ENCODE results near the gene PLA2G12B.
"Not testable (repeated sequence)": the region's sequence is repeated elsewhere in the genome, so short reads cannot be mapped to it uniquely, and the experiment has no call there.

PLA2G12B gene

GRCh38 chr10:72913287-72913686 lies 41.3 kb downstream of the PLA2G12B start:
- H3K9me3 ChIP-seq (ENCODE audit: control insufficient read depth, insufficient read depth, low read depth, low read length), result no peaks in the 10 kb centered on the region
- no peak overlapping the region for H3K4me3 ChIP-seq (ENCODE audit: low read depth, low read length)
- H3K27ac ChIP-seq (ENCODE audit: low read depth, low read length), result no peak overlapping the region
- H3K27me3 ChIP-seq (ENCODE audit: control insufficient read depth, insufficient read depth, low read length), result no peaks in the 10 kb centered on the region
- H3K36me3 ChIP-seq (ENCODE audit: control insufficient read depth, insufficient read depth, low read length), result no peaks in the 10 kb centered on the region
- peaks cover 8% of the 10 kb centered on the region for H3K4me1 ChIP-seq (ENCODE audit: control insufficient read depth, insufficient read depth, low read length)
- no peak overlapping the region for H3K9ac ChIP-seq (ENCODE audit: low read length)

GRCh38 chr10:72912736-72913135 lies 41.9 kb downstream of the PLA2G12B start:
- H3K4me1 ChIP-seq (ENCODE audit: control insufficient read depth, insufficient read depth, low read length), result peaks cover 8% of the 10 kb centered on the region
- H3K36me3 ChIP-seq (ENCODE audit: control insufficient read depth, insufficient read depth, low read length), result no peaks in the 10 kb centered on the region
- H3K27ac ChIP-seq (ENCODE audit: low read depth, low read length), result no peak overlapping the region
- no peaks in the 10 kb centered on the region for H3K27me3 ChIP-seq (ENCODE audit: control insufficient read depth, insufficient read depth, low read length)
- no peaks in the 10 kb centered on the region for H3K9me3 ChIP-seq (ENCODE audit: control insufficient read depth, insufficient read depth, low read depth, low read length)
- H3K4me3 ChIP-seq (ENCODE audit: low read depth, low read length), result no peak overlapping the region
- no peak overlapping the region for H3K9ac ChIP-seq (ENCODE audit: low read length)

GRCh38 chr10:72911758-72912157 lies 42.8 kb downstream of the PLA2G12B start:
- Histone ChIP-seq H3K27ac (ENCODE audit: low read depth, low read length) (no peak overlapping the region), H3K36me3 (ENCODE audit: control insufficient read depth, insufficient read depth, low read length) (no peaks in the 10 kb centered on the region), H3K9me3 (ENCODE audit: control insufficient read depth, insufficient read depth, low read depth, low read length) (no peaks in the 10 kb centered on the region), H3K4me1 (ENCODE audit: control insufficient read depth, insufficient read depth, low read length) (peaks cover 8% of the 10 kb centered on the region), H3K27me3 (ENCODE audit: control insufficient read depth, insufficient read depth, low read length) (no peaks in the 10 kb centered on the region), H3K4me3 (ENCODE audit: low read depth, low read length) (no peak overlapping the region), H3K9ac (ENCODE audit: low read length) (no peak overlapping the region)

- H3K9me3 ChIP-seq (ENCODE audit: control insufficient read depth, insufficient read depth, low read depth, low read length), result no peaks in the 10 kb centered on the region
- no peak overlapping the region for H3K9ac ChIP-seq (ENCODE audit: low read length)
- no peaks in the 10 kb centered on the region for H3K27me3 ChIP-seq (ENCODE audit: control insufficient read depth, insufficient read depth, low read length)
- no peak overlapping the region for H3K27ac ChIP-seq (ENCODE audit: low read depth, low read length)
- no peak overlapping the region for H3K4me3 ChIP-seq (ENCODE audit: low read depth, low read length)
- H3K36me3 ChIP-seq (ENCODE audit: control insufficient read depth, insufficient read depth, low read length), result no peaks in the 10 kb centered on the region
- peaks cover 8% of the 10 kb centered on the region for H3K4me1 ChIP-seq (ENCODE audit: control insufficient read depth, insufficient read depth, low read length)
Observed at GRCh38 chr10:72910705-72911104, 43.9 kb downstream of the PLA2G12B start.

- no peaks in the 10 kb centered on the region for H3K4me1 ChIP-seq (ENCODE audit: control insufficient read depth, insufficient read depth, low read length)
- no peaks in the 10 kb centered on the region for H3K36me3 ChIP-seq (ENCODE audit: control insufficient read depth, insufficient read depth, low read length)
Observed at GRCh38 chr10:72906446-72906845, 48.2 kb downstream of the PLA2G12B start.

GRCh38 chr10:72904806-72905205 lies 49.8 kb downstream of the PLA2G12B start:
- H3K9me3 ChIP-seq (ENCODE audit: control insufficient read depth, insufficient read depth, low read depth, low read length), result peaks cover 8% of the 10 kb centered on the region
- H3K27ac ChIP-seq (ENCODE audit: low read depth, low read length), result no peak overlapping the region
- H3K27me3 ChIP-seq (ENCODE audit: control insufficient read depth, insufficient read depth, low read length), result no peaks in the 10 kb centered on the region
- H3K4me1 ChIP-seq (ENCODE audit: control insufficient read depth, insufficient read depth, low read length), result no peaks in the 10 kb centered on the region
- no peaks in the 10 kb centered on the region for H3K36me3 ChIP-seq (ENCODE audit: control insufficient read depth, insufficient read depth, low read length)
- H3K9ac ChIP-seq (ENCODE audit: low read length), result no peak overlapping the region
- H3K4me3 ChIP-seq (ENCODE audit: low read depth, low read length), result no peak overlapping the region

More at GRCh38 chr10:72906446-72906845, 48.2 kb downstream of the PLA2G12B start:
- H3K4me3 ChIP-seq (ENCODE audit: low read depth, low read length), result no peak overlapping the region
- H3K9me3 ChIP-seq (ENCODE audit: control insufficient read depth, insufficient read depth, low read depth, low read length), result peaks cover 8% of the 10 kb centered on the region
- H3K27me3 ChIP-seq (ENCODE audit: control insufficient read depth, insufficient read depth, low read length), result no peaks in the 10 kb centered on the region
- no peak overlapping the region for H3K9ac ChIP-seq (ENCODE audit: low read length)
- H3K27ac ChIP-seq (ENCODE audit: low read depth, low read length), result no peak overlapping the region

- H3K9ac ChIP-seq (ENCODE audit: low read length); H3K4me3 ChIP-seq (ENCODE audit: low read depth, low read length); H3K27me3 ChIP-seq (ENCODE audit: control insufficient read depth, insufficient read depth, low read length); H3K4me1 ChIP-seq (ENCODE audit: control insufficient read depth, insufficient read depth, low read length); H3K9me3 ChIP-seq (ENCODE audit: control insufficient read depth, insufficient read depth, low read depth, low read length); H3K36me3 ChIP-seq (ENCODE audit: control insufficient read depth, insufficient read depth, low read length); H3K27ac ChIP-seq (ENCODE audit: low read depth, low read length): not testable (repeated sequence)
Observed at GRCh38 chr10:72903941-72904446, 50.6 kb downstream of the PLA2G12B start.

GRCh38 chr10:72899545-72899944 lies 55.1 kb downstream of the PLA2G12B start:
- no peaks in the 10 kb centered on the region for H3K27me3 ChIP-seq (ENCODE audit: control insufficient read depth, insufficient read depth, low read length)
- H3K36me3 ChIP-seq (ENCODE audit: control insufficient read depth, insufficient read depth, low read length), result no peaks in the 10 kb centered on the region
- peaks cover 8% of the 10 kb centered on the region for H3K9me3 ChIP-seq (ENCODE audit: control insufficient read depth, insufficient read depth, low read depth, low read length)
- no peak overlapping the region for H3K27ac ChIP-seq (ENCODE audit: low read depth, low read length)
- no peak overlapping the region for H3K4me3 ChIP-seq (ENCODE audit: low read depth, low read length)
- no peak overlapping the region for H3K9ac ChIP-seq (ENCODE audit: low read length)
- no peaks in the 10 kb centered on the region for H3K4me1 ChIP-seq (ENCODE audit: control insufficient read depth, insufficient read depth, low read length)

- Histone ChIP-seq H3K27ac (ENCODE audit: low read depth, low read length) (no peak overlapping the region), H3K4me3 (ENCODE audit: low read depth, low read length) (no peak overlapping the region), H3K27me3 (ENCODE audit: control insufficient read depth, insufficient read depth, low read length) (no peaks in the 10 kb centered on the region)
Observed at GRCh38 chr10:72898616-72899015, 56.0 kb downstream of the PLA2G12B start.

GRCh38 chr10:72895236-72895850 lies 59.3 kb downstream of the PLA2G12B start:
- Histone ChIP-seq H3K27ac (ENCODE audit: low read depth, low read length) (no peak overlapping the region), H3K4me1 (ENCODE audit: control insufficient read depth, insufficient read depth, low read length) (no peaks in the 10 kb centered on the region), H3K9me3 (ENCODE audit: control insufficient read depth, insufficient read depth, low read depth, low read length) (no peaks in the 10 kb centered on the region), H3K36me3 (ENCODE audit: control insufficient read depth, insufficient read depth, low read length) (no peaks in the 10 kb centered on the region), H3K4me3 (ENCODE audit: low read depth, low read length) (no peak overlapping the region), H3K9ac (ENCODE audit: low read length) (no peak overlapping the region), H3K27me3 (ENCODE audit: control insufficient read depth, insufficient read depth, low read length) (no peaks in the 10 kb centered on the region)

More at GRCh38 chr10:72898616-72899015, 56.0 kb downstream of the PLA2G12B start:
- Histone ChIP-seq H3K4me1 (ENCODE audit: control insufficient read depth, insufficient read depth, low read length) (no peaks in the 10 kb centered on the region), H3K36me3 (ENCODE audit: control insufficient read depth, insufficient read depth, low read length) (no peaks in the 10 kb centered on the region), H3K9ac (ENCODE audit: low read length) (no peak overlapping the region), H3K9me3 (ENCODE audit: control insufficient read depth, insufficient read depth, low read depth, low read length) (0 out of 2 replicates have a peak, but pooled peaks cover 2% of the 10 kb centered on the region)

GRCh38 chr10:72893136-72893798 lies 61.3 kb downstream of the PLA2G12B start, which contains the start of gene OIT3:
OIT3 (plus strand) TSS chr10:72893739; CDS start chr10:72893799, 60 bp downstream.
- Histone ChIP-seq H3K27ac (ENCODE audit: low read depth, low read length) (no peak within 1 kb of the TSS), H3K36me3 (ENCODE audit: control insufficient read depth, insufficient read depth, low read length) (peaks cover 2% of the 10 kb centered on the region; the same call in 1 of the 2 replicates), H3K9me3 (ENCODE audit: control insufficient read depth, insufficient read depth, low read depth, low read length) (no peaks in the 10 kb centered on the region), H3K9ac (ENCODE audit: low read length) (no peak within 1 kb of the TSS), H3K27me3 (ENCODE audit: control insufficient read depth, insufficient read depth, low read length) (no peaks in the 10 kb centered on the region), H3K4me1 (ENCODE audit: control insufficient read depth, insufficient read depth, low read length) (no peaks in the 10 kb centered on the region), H3K4me3 (ENCODE audit: low read depth, low read length) (no peak within 1 kb of the TSS)

Measured in HUES6 (cell line).